Prostate gland (tissue), 2 donors: ENCODE data around the gene PLOD3.

ENCODE experiments used
- POLR2A ChIP-seq: fragments of 450-650 bp; IDR thresholded peaks from one replicate; pipeline ENCODE4 v1.6.1; 2016; ENCODE audit warnings: antibody characterized with exemption, mild to moderate bottlenecking
- TF ChIP-seq, protein P1 (sequence below), 4 experiments: fragments of 200-600 bp in 2 of 4; fragments of 450-650 bp in 2 of 4; sonication (generic) in 2 of 4; IDR thresholded peaks; 1 replicate in 3 of 4; 2 replicates in 1 of 4; pipeline ENCODE4 v1.5.1; 2016 to 2019; ENCODE audit warnings: antibody characterized with exemption in 4 of 4, mild to moderate bottlenecking in 2 of 4, moderate library complexity in 2 of 4

DNA sequence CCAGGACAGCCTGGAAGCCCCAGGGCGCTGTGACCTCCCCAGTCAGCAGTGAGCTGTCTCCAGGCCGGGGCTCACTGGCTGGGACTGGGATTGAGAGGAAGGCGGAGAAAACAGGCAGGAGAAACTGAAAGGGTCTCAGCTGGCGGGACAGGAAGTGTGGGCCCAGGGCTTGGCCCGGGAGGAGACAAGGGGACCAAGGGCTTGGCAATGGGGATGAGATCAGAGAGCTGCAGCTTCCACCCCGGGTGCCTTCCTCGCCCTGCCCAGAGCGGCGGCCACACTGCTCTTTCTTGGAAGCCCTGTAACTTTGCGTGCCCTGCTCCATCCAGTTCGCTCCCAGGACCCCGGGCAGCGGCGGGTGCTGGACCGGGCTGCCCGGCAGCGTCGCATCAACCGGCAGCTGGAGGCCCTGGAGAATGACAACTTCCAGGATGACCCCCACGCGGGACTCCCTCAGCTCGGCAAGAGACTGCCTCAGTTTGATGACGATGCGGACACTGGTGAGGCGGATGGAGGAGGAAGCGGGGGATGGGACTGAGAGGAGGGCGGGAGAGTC lies 5.0 kb upstream of the PLOD3 start:
- TF ChIP-seq, protein P1, sequence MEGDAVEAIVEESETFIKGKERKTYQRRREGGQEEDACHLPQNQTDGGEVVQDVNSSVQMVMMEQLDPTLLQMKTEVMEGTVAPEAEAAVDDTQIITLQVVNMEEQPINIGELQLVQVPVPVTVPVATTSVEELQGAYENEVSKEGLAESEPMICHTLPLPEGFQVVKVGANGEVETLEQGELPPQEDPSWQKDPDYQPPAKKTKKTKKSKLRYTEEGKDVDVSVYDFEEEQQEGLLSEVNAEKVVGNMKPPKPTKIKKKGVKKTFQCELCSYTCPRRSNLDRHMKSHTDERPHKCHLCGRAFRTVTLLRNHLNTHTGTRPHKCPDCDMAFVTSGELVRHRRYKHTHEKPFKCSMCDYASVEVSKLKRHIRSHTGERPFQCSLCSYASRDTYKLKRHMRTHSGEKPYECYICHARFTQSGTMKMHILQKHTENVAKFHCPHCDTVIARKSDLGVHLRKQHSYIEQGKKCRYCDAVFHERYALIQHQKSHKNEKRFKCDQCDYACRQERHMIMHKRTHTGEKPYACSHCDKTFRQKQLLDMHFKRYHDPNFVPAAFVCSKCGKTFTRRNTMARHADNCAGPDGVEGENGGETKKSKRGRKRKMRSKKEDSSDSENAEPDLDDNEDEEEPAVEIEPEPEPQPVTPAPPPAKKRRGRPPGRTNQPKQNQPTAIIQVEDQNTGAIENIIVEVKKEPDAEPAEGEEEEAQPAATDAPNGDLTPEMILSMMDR (IDR thresholded peaks at IDR 0.05): no peak
- no peak for TF ChIP-seq POLR2A
